Measurements from ENCODE around the gene ZNF629. TPM values are rescaled to one million over a fixed set of nuclear protein-coding genes. Genes with fewer than 3 reads are reported as not detected.
A peak's percentile ranks its signal among the peaks of the same experiment; 100 is the strongest.

Gene ZNF629
- total and polyA plus RNA-seq, 2 donors (not counting 1 experiment from before 2014, with no cell fraction given) = 5.8 to 7.3 TPM

DNA sequence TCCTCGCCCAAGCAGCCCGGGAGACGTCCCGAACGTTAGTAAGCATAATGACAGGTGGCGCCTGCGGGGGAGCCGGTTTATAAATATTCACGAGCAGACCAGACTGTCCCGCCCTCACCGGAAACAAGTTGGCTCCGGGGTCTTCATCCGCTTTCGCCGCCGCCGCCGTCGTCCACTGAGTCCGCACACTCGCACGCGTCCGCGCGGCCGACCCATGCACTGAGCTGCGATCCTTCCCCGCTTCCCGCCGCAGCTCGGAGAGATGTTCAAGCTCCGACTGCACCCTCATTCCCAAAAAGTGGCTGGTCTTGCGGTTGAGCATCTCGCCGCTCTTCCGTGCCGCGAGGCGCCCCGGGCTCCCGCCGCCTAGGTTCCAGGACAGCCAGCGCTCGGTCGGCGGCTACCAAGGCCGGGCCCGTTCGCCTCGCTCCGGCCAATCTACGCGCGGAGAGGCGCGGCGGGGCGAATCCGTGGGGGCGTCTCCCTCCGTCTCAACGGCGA, 25.5 kb downstream of the ZNF629 start:
- peak overlapping the region; percentile 92 for H3K27ac ChIP-seq (ENCODE audit: insufficient read depth, low read length)
- TF ChIP-seq, protein P1, sequence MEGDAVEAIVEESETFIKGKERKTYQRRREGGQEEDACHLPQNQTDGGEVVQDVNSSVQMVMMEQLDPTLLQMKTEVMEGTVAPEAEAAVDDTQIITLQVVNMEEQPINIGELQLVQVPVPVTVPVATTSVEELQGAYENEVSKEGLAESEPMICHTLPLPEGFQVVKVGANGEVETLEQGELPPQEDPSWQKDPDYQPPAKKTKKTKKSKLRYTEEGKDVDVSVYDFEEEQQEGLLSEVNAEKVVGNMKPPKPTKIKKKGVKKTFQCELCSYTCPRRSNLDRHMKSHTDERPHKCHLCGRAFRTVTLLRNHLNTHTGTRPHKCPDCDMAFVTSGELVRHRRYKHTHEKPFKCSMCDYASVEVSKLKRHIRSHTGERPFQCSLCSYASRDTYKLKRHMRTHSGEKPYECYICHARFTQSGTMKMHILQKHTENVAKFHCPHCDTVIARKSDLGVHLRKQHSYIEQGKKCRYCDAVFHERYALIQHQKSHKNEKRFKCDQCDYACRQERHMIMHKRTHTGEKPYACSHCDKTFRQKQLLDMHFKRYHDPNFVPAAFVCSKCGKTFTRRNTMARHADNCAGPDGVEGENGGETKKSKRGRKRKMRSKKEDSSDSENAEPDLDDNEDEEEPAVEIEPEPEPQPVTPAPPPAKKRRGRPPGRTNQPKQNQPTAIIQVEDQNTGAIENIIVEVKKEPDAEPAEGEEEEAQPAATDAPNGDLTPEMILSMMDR (conservative IDR thresholded peaks at IDR 0.05 in 1 of 2, IDR thresholded peaks at IDR 0.05 in 1 of 2; ENCODE audit: low read depth in 1 of 2, low read length in 2 of 2) = no peak
- TF ChIP-seq EZH2 (IDR thresholded peaks at IDR 0.05; ENCODE audit: low read length, missing control alignments) = no peak
- H3K9ac ChIP-seq (ENCODE audit: insufficient read depth, low read length) = peak overlapping the region; percentile 67
- H3K4me1 ChIP-seq (ENCODE audit: control insufficient read depth, extremely low read depth, insufficient read depth, low read length) = peaks cover 14% of the 10 kb centered on the region
- peaks cover 35% of the 10 kb centered on the region for H3K36me3 ChIP-seq (ENCODE audit: control insufficient read depth, insufficient read depth, low read length)
- H3K9me3 ChIP-seq (ENCODE audit: control insufficient read depth, insufficient read depth, low read depth, low read length) = no peaks in the 10 kb centered on the region
- H3K4me3 ChIP-seq (replicated peaks in 1 of 4; ENCODE audit: control extremely low read depth in 1 of 4, insufficient read depth in 1 of 4, low read depth in 3 of 4, low read length in 4 of 4) = peak overlapping the region; percentile 81 to 95 (median 88)
- H2AFZ ChIP-seq (ENCODE audit: low read length) = peak overlapping the region; percentile 97
- no peaks in the 10 kb centered on the region for H3K27me3 ChIP-seq (ENCODE audit: control insufficient read depth, insufficient read depth, low read length)
- peak overlapping the region; percentile 98 for H3K4me2 ChIP-seq (ENCODE audit: extremely low read depth, insufficient read depth, low read length)
- H4K20me1 ChIP-seq (ENCODE audit: control insufficient read depth, extremely low read depth, insufficient read depth, low read length) = no peaks in the 10 kb centered on the region
- DNase-seq (ENCODE audit: low read depth in 2 of 2) = peak; percentile 18 to 34
- peaks cover 26% of the 10 kb centered on the region for H3K79me2 ChIP-seq (ENCODE audit: control insufficient read depth, insufficient read depth, low read length)

DNA sequence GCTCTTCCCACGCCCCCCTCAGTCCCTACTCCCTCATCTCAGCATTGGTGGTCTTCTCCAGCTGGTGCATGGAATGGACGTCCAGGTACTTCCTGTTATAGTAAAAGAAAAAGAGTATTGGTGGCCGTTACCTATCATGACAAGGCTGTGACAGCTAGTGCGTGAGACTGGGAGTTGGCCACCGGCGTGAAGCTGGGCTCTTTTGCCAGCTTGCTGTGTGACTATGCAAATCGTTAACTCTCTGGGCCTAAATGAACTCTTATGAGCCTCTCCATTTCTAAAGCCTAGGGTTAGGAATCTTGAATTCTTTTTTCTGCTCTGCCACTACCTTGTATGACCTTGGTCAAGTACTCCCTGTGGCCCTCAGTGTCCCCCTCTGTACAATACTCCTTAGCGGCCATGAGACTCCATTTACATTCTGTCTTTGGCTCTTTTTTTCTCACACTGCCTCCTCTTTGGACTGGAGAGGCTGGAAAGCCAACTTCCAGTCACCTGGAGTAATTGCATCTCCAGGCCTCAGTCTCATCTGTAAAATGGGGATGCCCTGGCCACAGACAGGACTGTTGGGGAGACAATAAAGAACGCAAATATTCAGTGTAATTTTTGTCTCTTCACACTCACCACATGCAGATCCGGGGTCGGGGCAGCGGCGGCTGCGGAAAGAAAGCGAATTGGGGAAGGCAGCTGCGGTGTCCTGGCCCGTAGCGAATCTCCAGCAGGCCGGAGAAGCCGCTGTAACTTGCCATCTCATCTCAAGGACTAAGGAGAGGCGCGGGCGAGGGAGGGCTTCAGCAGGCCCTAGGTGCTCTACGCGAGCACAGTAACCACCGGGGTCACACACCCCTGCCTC, 26.2 kb downstream of the ZNF629 start:
- H4K20me1 ChIP-seq (ENCODE audit: control insufficient read depth, extremely low read depth, insufficient read depth, low read length) = no peaks in the 10 kb centered on the region
- TF ChIP-seq, protein P1 (conservative IDR thresholded peaks at IDR 0.05 in 1 of 2, IDR thresholded peaks at IDR 0.05 in 1 of 2; ENCODE audit: low read depth in 1 of 2, low read length in 2 of 2) = no peak
- no peak for TF ChIP-seq EZH2 (IDR thresholded peaks at IDR 0.05; ENCODE audit: low read length, missing control alignments)
- peak overlapping the region; percentile 81 to 95 (median 88) for H3K4me3 ChIP-seq (replicated peaks in 1 of 4; ENCODE audit: control extremely low read depth in 1 of 4, insufficient read depth in 1 of 4, low read depth in 3 of 4, low read length in 4 of 4)
- peak overlapping the region; percentile 67 for H3K9ac ChIP-seq (ENCODE audit: insufficient read depth, low read length)
- no peaks in the 10 kb centered on the region for H3K27me3 ChIP-seq (ENCODE audit: control insufficient read depth, insufficient read depth, low read length)
- H3K36me3 ChIP-seq (ENCODE audit: control insufficient read depth, insufficient read depth, low read length) = peaks cover 33% of the 10 kb centered on the region
- peaks cover 14% of the 10 kb centered on the region for H3K4me1 ChIP-seq (ENCODE audit: control insufficient read depth, extremely low read depth, insufficient read depth, low read length)
- peak overlapping the region; percentile 97 for H2AFZ ChIP-seq (ENCODE audit: low read length)
- peak overlapping the region; percentile 92 for H3K27ac ChIP-seq (ENCODE audit: insufficient read depth, low read length)
- no peaks in the 10 kb centered on the region for H3K9me3 ChIP-seq (ENCODE audit: control insufficient read depth, insufficient read depth, low read depth, low read length)
- peak overlapping the region; percentile 98 for H3K4me2 ChIP-seq (ENCODE audit: extremely low read depth, insufficient read depth, low read length)
- DNase-seq (ENCODE audit: low read depth in 2 of 2) = no peak
- peaks cover 26% of the 10 kb centered on the region for H3K79me2 ChIP-seq (ENCODE audit: control insufficient read depth, insufficient read depth, low read length)

DNA sequence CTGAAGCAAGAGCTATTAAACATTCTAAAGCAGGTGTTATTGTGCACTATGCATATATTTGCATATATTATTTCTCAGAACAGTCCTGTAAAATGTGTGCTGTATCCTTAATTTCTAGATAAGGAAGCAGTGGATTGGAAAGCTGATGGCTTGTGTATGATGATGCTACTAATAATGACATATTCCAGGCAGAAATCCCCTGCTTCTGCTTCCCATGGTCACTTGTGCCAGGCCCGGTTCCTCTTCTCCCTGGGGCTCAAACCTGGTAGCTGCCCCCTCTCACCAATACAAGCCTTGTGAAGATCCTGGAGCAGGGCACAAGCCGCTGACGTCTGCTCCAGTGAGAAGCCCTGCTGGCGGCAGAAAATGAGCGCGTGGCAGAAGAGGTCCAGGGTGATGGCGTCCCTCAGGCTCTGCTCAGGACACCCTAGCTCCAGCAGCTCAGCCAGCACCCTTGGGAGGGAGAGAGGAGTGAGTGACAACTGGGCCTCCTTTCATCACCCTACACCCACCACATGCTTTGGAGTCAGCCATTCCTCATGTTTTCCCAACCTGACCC, 26.9 kb downstream of the ZNF629 start:
- Histone ChIP-seq H3K27ac (ENCODE audit: insufficient read depth, low read length) (no peak overlapping the region), H3K4me3 (replicated peaks in 1 of 4; ENCODE audit: control extremely low read depth in 1 of 4, insufficient read depth in 1 of 4, low read depth in 3 of 4, low read length in 4 of 4) (no peak overlapping the region)
- DNase-seq (ENCODE audit: low read depth in 2 of 2) = no peak

More for the DNA sequence above, 26.9 kb downstream of the ZNF629 start:
- Histone ChIP-seq H3K36me3 (ENCODE audit: control insufficient read depth, insufficient read depth, low read length) (peaks cover 28% of the 10 kb centered on the region), H3K4me1 (ENCODE audit: control insufficient read depth, extremely low read depth, insufficient read depth, low read length) (peaks cover 14% of the 10 kb centered on the region), H3K79me2 (ENCODE audit: control insufficient read depth, insufficient read depth, low read length) (peaks cover 26% of the 10 kb centered on the region), H3K9me3 (ENCODE audit: control insufficient read depth, insufficient read depth, low read depth, low read length) (no peaks in the 10 kb centered on the region), H2AFZ (ENCODE audit: low read length) (no peak overlapping the region), H4K20me1 (ENCODE audit: control insufficient read depth, extremely low read depth, insufficient read depth, low read length) (no peaks in the 10 kb centered on the region), H3K4me2 (ENCODE audit: extremely low read depth, insufficient read depth, low read length) (peak overlapping the region; percentile 98), H3K9ac (ENCODE audit: insufficient read depth, low read length) (no peak overlapping the region), H3K27me3 (ENCODE audit: control insufficient read depth, insufficient read depth, low read length) (no peaks in the 10 kb centered on the region)
- no peak for TF ChIP-seq EZH2 (IDR thresholded peaks at IDR 0.05; ENCODE audit: low read length, missing control alignments)
- TF ChIP-seq, protein P1 (conservative IDR thresholded peaks at IDR 0.05 in 1 of 2, IDR thresholded peaks at IDR 0.05 in 1 of 2; ENCODE audit: low read depth in 1 of 2, low read length in 2 of 2) = no peak
